ENCODE data around the gene PARVA. TPM values are rescaled to one million over a fixed set of nuclear protein-coding genes. Genes with fewer than 3 reads are reported as not detected.

The PARVA gene
- total RNA-seq, 2 experiments from 2014 or later: not detected

- BruUV-seq (replicated peaks): no TSS peak
- H3K27ac ChIP-seq (ENCODE audit: low read depth, low read length, poor library complexity, severe bottlenecking): no peak overlapping the region
- no peak for DNase-seq (ENCODE audit: low spot score)
Observed at GRCh38 chr11:12404436-12404835, 27.1 kb downstream of the PARVA start.

GRCh38 chr11:12408156-12408770, 30.9 kb downstream of the PARVA start:
- no peak overlapping the region for H3K4me2 ChIP-seq (ENCODE audit: low read length)
- no peak overlapping the region for H3K27ac ChIP-seq (ENCODE audit: low read depth, low read length, poor library complexity, severe bottlenecking)
- no peaks in the 10 kb centered on the region for H3K4me1 ChIP-seq (ENCODE audit: insufficient read depth, low read length, poor library complexity, severe bottlenecking)
- intact Hi-C loops (cut with micrococcal nuclease; ENCODE audit: unreplicated experiment): no loop called here
- TF ChIP-seq CTCF (conservative IDR thresholded peaks at IDR 0.05; ENCODE audit: low read length) (no peak), EZH2phosphoT487 (IDR thresholded peaks at IDR 0.05; ENCODE audit: borderline replicate concordance, low read depth, low read length) (no peak)
- CTCF ChIA-PET (ENCODE audit: unreplicated experiment): no interaction called here
- POLR2A ChIA-PET: no interaction called here
- no peaks in the 10 kb centered on the region for H3K79me2 ChIP-seq (ENCODE audit: insufficient read depth, low read depth, low read length)
- H3K36me3 ChIP-seq (ENCODE audit: insufficient read depth, low read length): no peaks in the 10 kb centered on the region
- no peaks in the 10 kb centered on the region for H4K20me1 ChIP-seq (ENCODE audit: insufficient read depth, low read length)
- DNase-seq (ENCODE audit: low spot score): no peak
- no peak overlapping the region for H2AFZ ChIP-seq (ENCODE audit: low read length)
- H3K9me2 ChIP-seq (ENCODE audit: insufficient read depth, low read length): no peaks in the 10 kb centered on the region
- H3K9me3 ChIP-seq (ENCODE audit: low read length): no peaks in the 10 kb centered on the region
- BruUV-seq (replicated peaks): no TSS peak
- no peak overlapping the region for H3K4me3 ChIP-seq (ENCODE audit: low read depth, low read length, poor library complexity, severe bottlenecking)

More at GRCh38 chr11:12404436-12404835, 27.1 kb downstream of the PARVA start:
- Histone ChIP-seq H4K20me1 (ENCODE audit: insufficient read depth, low read length) (no peaks in the 10 kb centered on the region), H3K79me2 (ENCODE audit: insufficient read depth, low read depth, low read length) (no peaks in the 10 kb centered on the region), H2AFZ (ENCODE audit: low read length) (no peak overlapping the region), H3K9me2 (ENCODE audit: insufficient read depth, low read length) (no peaks in the 10 kb centered on the region), H3K9me3 (ENCODE audit: low read length) (no peaks in the 10 kb centered on the region), H3K4me3 (ENCODE audit: low read depth, low read length, poor library complexity, severe bottlenecking) (no peak overlapping the region), H3K36me3 (ENCODE audit: insufficient read depth, low read length) (no peaks in the 10 kb centered on the region), H3K4me2 (ENCODE audit: low read length) (no peak overlapping the region), H3K4me1 (ENCODE audit: insufficient read depth, low read length, poor library complexity, severe bottlenecking) (no peaks in the 10 kb centered on the region)
- no peak for TF ChIP-seq EZH2phosphoT487 (IDR thresholded peaks at IDR 0.05; ENCODE audit: borderline replicate concordance, low read depth, low read length)
- no peak for TF ChIP-seq CTCF (conservative IDR thresholded peaks at IDR 0.05; ENCODE audit: low read length)
- intact Hi-C loops (cut with micrococcal nuclease; ENCODE audit: unreplicated experiment): no loop called here
- ChIA-PET CTCF (ENCODE audit: unreplicated experiment) (no interaction called here), POLR2A (no interaction called here)

GRCh38 chr11:12409621-12410005, 32.2 kb downstream of the PARVA start:
- Histone ChIP-seq H2AFZ (ENCODE audit: low read length) (no peak overlapping the region), H3K4me3 (ENCODE audit: low read depth, low read length, poor library complexity, severe bottlenecking) (no peak overlapping the region), H3K9me2 (ENCODE audit: insufficient read depth, low read length) (no peaks in the 10 kb centered on the region), H3K27ac (ENCODE audit: low read depth, low read length, poor library complexity, severe bottlenecking) (no peak overlapping the region), H3K4me2 (ENCODE audit: low read length) (no peak overlapping the region), H3K4me1 (ENCODE audit: insufficient read depth, low read length, poor library complexity, severe bottlenecking) (no peaks in the 10 kb centered on the region), H3K79me2 (ENCODE audit: insufficient read depth, low read depth, low read length) (no peaks in the 10 kb centered on the region), H3K9me3 (ENCODE audit: low read length) (no peaks in the 10 kb centered on the region), H4K20me1 (ENCODE audit: insufficient read depth, low read length) (no peaks in the 10 kb centered on the region), H3K36me3 (ENCODE audit: insufficient read depth, low read length) (no peaks in the 10 kb centered on the region)
- POLR2A ChIA-PET: no interaction called here
- BruUV-seq (replicated peaks): no TSS peak
- DNase-seq (ENCODE audit: low spot score): no peak
- CTCF ChIA-PET (ENCODE audit: unreplicated experiment): no interaction called here
- intact Hi-C loops (cut with micrococcal nuclease; ENCODE audit: unreplicated experiment): no loop called here
- TF ChIP-seq CTCF (conservative IDR thresholded peaks at IDR 0.05; ENCODE audit: low read length): no peak
- no peak for TF ChIP-seq EZH2phosphoT487 (IDR thresholded peaks at IDR 0.05; ENCODE audit: borderline replicate concordance, low read depth, low read length)
